Osteocyte (in vitro differentiated cells): ENCODE results near the gene HOXA7. TPM values are rescaled to one million over a fixed set of nuclear protein-coding genes. Genes with fewer than 3 reads are reported as not detected.

Experiments used
- DNase-seq: peaks from one replicate; pipeline ENCODE4 v3.0.0; 2021; ENCODE audit warnings: mixed read lengths; ENCODE audit not compliant: unreplicated experiment; ENCODE audit errors: extremely low spot score
- H3K27ac Mint-ChIP-seq: one replicate; pipeline ENCODE4 v1.8.0; 2021; ENCODE audit warnings: mild to moderate bottlenecking, mixed read lengths; ENCODE audit not compliant: unreplicated experiment
- H3K27me3 Mint-ChIP-seq: one replicate; pipeline ENCODE4 v1.8.0; 2021; ENCODE audit warnings: mixed read lengths; ENCODE audit not compliant: unreplicated experiment
- H3K36me3 Mint-ChIP-seq: one replicate; pipeline ENCODE4 v1.8.0; 2021; ENCODE audit warnings: mixed read lengths; ENCODE audit not compliant: unreplicated experiment
- H3K4me1 Mint-ChIP-seq: one replicate; pipeline ENCODE4 v1.8.0; 2021; ENCODE audit warnings: mixed read lengths; ENCODE audit not compliant: unreplicated experiment
- H3K4me3 Mint-ChIP-seq: one replicate; pipeline ENCODE4 v1.8.0; 2021; ENCODE audit warnings: mild to moderate bottlenecking, moderate library complexity, mixed read lengths; ENCODE audit not compliant: unreplicated experiment
- H3K9me3 Mint-ChIP-seq: one replicate; pipeline ENCODE4 v1.8.0; 2021; ENCODE audit warnings: mixed read lengths; ENCODE audit not compliant: unreplicated experiment
- total RNA-seq: library from RNA; stranded (reverse); gene quantifications from 2 replicates; pipeline ENCODE4 v1.2.1, GENCODE V29; 2021
- TF ChIP-seq, protein P1 (sequence below): fragments of 200-600 bp; sonication (generic); IDR thresholded peaks from 2 replicates; pipeline ENCODE4 v1.5.0; 2021; ENCODE audit warnings: antibody characterized with exemption, mild to moderate bottlenecking, moderate library complexity

Gene HOXA7
- total RNA-seq, 1 donor from 2014 or later = not detected

DNA sequence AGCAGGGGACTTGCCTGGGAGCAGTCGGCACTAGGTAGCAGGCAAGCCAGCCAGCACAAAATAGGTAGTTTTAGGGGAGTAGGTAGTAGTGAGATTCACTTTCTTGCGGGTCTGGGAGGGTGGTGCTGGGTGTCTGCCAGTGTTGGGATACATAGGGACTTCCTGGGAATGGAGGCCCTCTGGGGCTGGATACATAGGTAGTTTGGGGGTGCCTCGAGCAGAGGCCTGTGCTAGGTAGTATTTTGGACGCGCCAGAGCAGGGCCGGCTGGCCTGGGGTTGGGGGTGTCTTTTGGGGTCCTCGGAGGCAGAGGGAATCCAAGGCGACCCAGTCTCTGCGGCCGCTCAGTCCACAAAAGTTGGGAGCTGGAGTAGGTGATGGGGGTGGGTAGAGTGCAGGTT lies 2.1 kb downstream of the HOXA7 start:
- TF ChIP-seq, protein P1, sequence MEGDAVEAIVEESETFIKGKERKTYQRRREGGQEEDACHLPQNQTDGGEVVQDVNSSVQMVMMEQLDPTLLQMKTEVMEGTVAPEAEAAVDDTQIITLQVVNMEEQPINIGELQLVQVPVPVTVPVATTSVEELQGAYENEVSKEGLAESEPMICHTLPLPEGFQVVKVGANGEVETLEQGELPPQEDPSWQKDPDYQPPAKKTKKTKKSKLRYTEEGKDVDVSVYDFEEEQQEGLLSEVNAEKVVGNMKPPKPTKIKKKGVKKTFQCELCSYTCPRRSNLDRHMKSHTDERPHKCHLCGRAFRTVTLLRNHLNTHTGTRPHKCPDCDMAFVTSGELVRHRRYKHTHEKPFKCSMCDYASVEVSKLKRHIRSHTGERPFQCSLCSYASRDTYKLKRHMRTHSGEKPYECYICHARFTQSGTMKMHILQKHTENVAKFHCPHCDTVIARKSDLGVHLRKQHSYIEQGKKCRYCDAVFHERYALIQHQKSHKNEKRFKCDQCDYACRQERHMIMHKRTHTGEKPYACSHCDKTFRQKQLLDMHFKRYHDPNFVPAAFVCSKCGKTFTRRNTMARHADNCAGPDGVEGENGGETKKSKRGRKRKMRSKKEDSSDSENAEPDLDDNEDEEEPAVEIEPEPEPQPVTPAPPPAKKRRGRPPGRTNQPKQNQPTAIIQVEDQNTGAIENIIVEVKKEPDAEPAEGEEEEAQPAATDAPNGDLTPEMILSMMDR = no peak
- Mint-ChIP-seq H3K9me3 (peaks cover 7% of the 10 kb centered on the region), H3K4me3 (no peak overlapping the region), H3K36me3 (peaks cover 1% of the 10 kb centered on the region), H3K27ac (no peak overlapping the region), H3K27me3 (peaks cover 93% of the 10 kb centered on the region), H3K4me1 (peaks cover 18% of the 10 kb centered on the region)
- no peak for DNase-seq

DNA sequence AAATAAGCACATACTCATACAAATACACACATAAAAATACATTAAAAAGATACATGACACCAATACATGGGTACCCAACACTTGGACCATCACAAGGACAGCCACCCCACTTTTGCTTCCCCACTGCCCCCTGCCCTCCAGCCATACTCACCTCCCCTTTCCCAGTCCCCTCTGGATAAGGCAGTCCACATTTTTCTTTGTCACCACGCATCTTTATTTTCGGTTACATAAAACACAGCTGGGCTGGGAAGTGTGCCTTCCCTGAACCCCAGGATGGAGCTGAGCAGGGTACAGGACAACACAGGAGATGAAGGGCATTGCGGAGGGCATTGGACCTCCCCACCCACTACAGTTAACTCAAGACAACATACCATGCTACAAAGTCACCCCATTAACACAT lies 2.9 kb downstream of the HOXA7 start:
- peaks cover 18% of the 10 kb centered on the region for H3K4me1 Mint-ChIP-seq
- TF ChIP-seq, protein P1 = no peak
- peaks cover 7% of the 10 kb centered on the region for H3K9me3 Mint-ChIP-seq
- H3K36me3 Mint-ChIP-seq = peaks cover 1% of the 10 kb centered on the region
- no peak overlapping the region for H3K4me3 Mint-ChIP-seq
- DNase-seq = no peak
- no peak overlapping the region for H3K27ac Mint-ChIP-seq
- peaks cover 90% of the 10 kb centered on the region for H3K27me3 Mint-ChIP-seq

DNA sequence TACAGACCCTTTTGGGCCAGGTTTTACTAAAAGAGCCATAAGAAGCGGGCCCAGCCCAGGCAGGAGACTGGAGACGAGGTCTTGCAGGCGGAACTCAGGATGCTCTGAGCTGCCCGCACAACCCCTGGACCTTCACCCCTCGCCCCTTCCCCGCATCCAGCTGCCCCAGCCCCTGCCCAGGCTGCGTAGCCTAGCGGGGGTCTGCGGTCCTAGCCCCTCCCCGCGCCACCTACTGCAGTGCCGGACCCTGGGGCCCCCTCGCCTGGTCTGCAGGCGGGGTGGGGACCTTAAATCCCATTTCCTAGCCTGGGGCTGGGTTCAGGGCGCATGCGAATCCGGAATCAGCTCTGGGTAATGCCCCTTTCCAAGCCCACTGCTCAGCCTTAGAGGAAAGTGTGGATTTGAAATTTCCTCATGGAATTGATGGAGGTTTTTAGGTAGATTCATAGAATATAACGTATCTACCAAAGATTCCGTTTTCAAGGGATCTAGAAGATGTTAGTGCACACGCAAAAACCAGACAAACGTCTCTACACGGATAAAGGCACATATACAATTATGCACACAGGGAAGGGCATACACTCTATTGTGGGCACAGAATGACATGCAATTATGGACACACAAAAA lies 3.5 kb downstream of the HOXA7 start:
- H3K4me1 Mint-ChIP-seq = peaks cover 18% of the 10 kb centered on the region

DNA sequence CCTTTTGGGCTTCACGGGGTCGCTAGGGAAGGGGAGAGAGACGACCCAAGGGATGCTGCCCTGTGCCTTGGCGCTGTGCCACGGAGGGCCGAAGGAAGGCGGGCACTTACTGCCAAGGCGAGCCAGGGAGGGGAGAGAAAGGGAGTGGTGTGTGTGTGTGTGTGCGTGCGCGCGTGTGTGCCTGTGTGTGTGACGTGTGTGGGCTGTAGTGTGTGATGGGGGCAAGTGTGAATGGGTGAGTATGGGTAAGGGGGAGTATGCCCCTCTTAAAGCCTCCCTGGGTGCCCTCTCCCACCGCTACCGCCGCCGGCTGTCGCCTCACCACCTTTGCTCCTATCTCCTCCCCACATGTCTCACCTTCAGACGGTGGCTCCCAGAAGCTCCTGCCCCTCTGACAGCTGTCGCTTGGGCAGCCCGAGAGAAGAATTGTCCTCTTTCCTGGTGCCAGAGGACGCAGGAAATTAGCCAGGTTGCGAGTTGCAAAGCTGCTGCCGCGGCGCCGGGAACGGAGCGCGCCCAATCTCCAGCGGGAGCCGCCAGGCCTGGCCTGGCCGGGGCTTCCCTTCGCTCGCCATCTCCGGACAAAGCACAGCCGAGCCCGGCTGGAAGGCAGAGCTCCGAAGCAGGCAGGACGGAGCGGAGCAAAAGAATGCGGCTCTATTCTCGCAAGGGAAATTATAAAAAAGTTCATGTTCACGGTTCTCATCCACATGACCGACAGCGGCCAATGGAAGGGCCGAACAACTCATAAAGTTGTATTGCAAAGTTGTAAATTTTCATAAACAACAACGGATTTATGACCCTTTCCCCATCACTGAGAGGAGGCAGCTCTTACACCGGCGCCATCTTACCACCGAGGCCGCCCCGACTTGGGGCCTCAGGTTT lies 4.3 kb downstream of the HOXA7 start, which contains the start of gene HOXA3:
Gene HOXA3 (minus strand): TSS at position 653 of the 885 bp plus-strand sequence. CDS start 41,943 bp downstream, outside the sequence.
- TF ChIP-seq, protein P1 = no peak
- Mint-ChIP-seq H3K27ac (no peak within 1 kb of the TSS), H3K4me3 (peak within 1 kb of the TSS; percentile 64), H3K9me3 (no peaks in the 10 kb centered on the region), H3K27me3 (peaks cover 87% of the 10 kb centered on the region), H3K4me1 (peaks cover 18% of the 10 kb centered on the region), H3K36me3 (peaks cover 3% of the 10 kb centered on the region)
- DNase-seq = no peak

More for the DNA sequence above, 3.5 kb downstream of the HOXA7 start:
- Mint-ChIP-seq H3K36me3 (peaks cover 3% of the 10 kb centered on the region), H3K27ac (no peak overlapping the region), H3K9me3 (peaks cover 2% of the 10 kb centered on the region), H3K27me3 (peaks cover 90% of the 10 kb centered on the region), H3K4me3 (no peak overlapping the region)
- no peak for DNase-seq
- TF ChIP-seq, protein P1 = no peak
